ENCODE results near the gene ZDHHC20. TPM values are rescaled to one million over a fixed set of nuclear protein-coding genes. Genes with fewer than 3 reads are reported as not detected.
"Not testable (repeated sequence)": the region's sequence is repeated elsewhere in the genome, so short reads cannot be mapped to it uniquely, and the experiment has no call there.

The ZDHHC20 gene
- total RNA-seq, 4 donors from 2014 or later = 20.7 to 161 (median 61.9) TPM

GRCh38 chr13:21389124-21389523 lies 70.0 kb downstream of the ZDHHC20 start:
- no peak overlapping the region for H3K4me3 ChIP-seq
- H3K4me1 ChIP-seq = no peaks in the 10 kb centered on the region
- H3K9me3 ChIP-seq = no peaks in the 10 kb centered on the region
- TF ChIP-seq, protein P1, sequence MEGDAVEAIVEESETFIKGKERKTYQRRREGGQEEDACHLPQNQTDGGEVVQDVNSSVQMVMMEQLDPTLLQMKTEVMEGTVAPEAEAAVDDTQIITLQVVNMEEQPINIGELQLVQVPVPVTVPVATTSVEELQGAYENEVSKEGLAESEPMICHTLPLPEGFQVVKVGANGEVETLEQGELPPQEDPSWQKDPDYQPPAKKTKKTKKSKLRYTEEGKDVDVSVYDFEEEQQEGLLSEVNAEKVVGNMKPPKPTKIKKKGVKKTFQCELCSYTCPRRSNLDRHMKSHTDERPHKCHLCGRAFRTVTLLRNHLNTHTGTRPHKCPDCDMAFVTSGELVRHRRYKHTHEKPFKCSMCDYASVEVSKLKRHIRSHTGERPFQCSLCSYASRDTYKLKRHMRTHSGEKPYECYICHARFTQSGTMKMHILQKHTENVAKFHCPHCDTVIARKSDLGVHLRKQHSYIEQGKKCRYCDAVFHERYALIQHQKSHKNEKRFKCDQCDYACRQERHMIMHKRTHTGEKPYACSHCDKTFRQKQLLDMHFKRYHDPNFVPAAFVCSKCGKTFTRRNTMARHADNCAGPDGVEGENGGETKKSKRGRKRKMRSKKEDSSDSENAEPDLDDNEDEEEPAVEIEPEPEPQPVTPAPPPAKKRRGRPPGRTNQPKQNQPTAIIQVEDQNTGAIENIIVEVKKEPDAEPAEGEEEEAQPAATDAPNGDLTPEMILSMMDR (IDR thresholded peaks at IDR 0.05) = no peak
- TF ChIP-seq POLR2A (IDR thresholded peaks at IDR 0.05) = no peak
- no peak overlapping the region for H3K27ac ChIP-seq
- DNase-seq = no peak
- intact Hi-C loops (cut with DNase I; ENCODE audit: low total_unique reads) = no loop called here
- no peaks in the 10 kb centered on the region for H3K27me3 ChIP-seq
- no peaks in the 10 kb centered on the region for H3K36me3 ChIP-seq

DNA sequence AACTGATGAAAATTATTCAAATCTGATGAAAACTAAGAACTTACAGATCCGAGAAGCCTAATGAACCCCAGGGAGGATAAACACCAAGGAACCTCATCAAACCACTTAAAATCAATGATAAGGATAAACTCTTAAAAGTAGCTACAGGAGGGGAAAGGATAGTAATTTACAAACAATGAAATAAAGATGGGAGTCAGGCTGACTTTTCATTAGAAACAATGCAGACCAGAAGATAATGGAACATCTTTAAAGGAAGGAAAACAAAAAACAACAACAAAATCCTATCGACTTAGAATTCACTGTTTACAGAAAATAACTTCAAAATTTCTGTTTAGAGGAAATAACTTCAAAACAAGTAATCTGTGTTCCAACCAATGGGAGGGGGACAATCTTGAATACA lies 73.4 kb downstream of the ZDHHC20 start:
- Histone ChIP-seq H3K4me3 (no peak overlapping the region), H3K9me3 (no peaks in the 10 kb centered on the region), H3K27ac (no peak overlapping the region), H3K36me3 (no peaks in the 10 kb centered on the region), H3K4me1 (no peaks in the 10 kb centered on the region), H3K27me3 (no peaks in the 10 kb centered on the region)
- TF ChIP-seq, protein P1 (IDR thresholded peaks at IDR 0.05) = no peak
- TF ChIP-seq POLR2A (IDR thresholded peaks at IDR 0.05) = no peak
- intact Hi-C loops (cut with DNase I; ENCODE audit: low total_unique reads) = no loop called here
- DNase-seq = no peak

GRCh38 chr13:21383090-21383489 lies 76.0 kb downstream of the ZDHHC20 start:
- intact Hi-C loops (cut with DNase I; ENCODE audit: low total_unique reads) = no loop called here
- Histone ChIP-seq H3K36me3 (no peaks in the 10 kb centered on the region), H3K27me3 (no peaks in the 10 kb centered on the region), H3K9me3 (no peaks in the 10 kb centered on the region), H3K27ac (no peak overlapping the region), H3K4me1 (no peaks in the 10 kb centered on the region), H3K4me3 (no peak overlapping the region)
- DNase-seq = no peak
- no peak for TF ChIP-seq POLR2A (IDR thresholded peaks at IDR 0.05)
- TF ChIP-seq, protein P1 (IDR thresholded peaks at IDR 0.05) = no peak

DNA sequence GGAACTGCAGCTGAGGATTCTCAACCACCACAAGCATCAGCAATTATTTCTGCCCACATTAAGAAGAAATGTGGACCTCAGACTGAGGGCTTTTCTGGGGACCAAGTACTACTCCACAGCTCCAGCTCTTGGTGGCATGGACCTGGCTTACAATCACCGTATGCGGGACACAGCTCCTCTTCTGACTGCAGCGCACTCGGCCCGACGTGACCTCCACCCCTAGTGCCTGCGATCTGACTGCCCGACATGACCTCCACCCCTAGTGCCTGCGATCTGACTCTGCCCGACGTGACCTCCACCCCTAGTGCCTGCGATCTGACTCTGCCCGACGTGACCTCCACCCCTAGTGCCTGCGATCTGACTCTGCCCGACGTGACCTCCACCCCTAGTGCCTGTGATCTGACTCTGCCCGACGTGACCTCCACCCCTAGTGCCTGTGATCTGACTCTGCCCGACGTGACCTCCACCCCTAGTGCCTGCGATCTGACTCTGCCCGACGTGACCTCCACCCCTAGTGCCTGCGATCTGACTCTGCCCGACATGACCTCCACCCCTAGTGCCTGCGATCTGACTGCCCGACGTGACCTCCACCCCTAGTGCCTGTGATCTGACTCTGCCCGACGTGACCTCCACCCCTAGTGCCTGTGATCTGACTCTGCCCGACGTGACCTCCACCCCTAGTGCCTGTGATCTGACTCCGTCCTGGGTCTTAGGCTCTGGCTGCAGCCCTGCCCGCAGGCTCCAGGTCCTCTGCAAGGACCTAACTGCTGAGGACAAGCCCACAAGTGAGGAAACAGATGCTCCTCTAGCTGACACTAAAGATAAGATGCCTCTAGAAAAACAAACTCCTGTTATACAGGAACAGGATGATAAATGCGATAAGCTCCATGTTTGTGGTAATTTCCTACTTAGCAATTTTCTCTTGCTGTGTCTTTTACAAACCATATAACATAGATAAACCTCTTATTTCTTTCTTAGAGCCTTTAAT lies 81.8 kb downstream of the ZDHHC20 start:
- H3K4me3 ChIP-seq; H3K27ac ChIP-seq; H3K4me1 ChIP-seq; intact Hi-C loops (cut with DNase I; ENCODE audit: low total_unique reads); DNase-seq; H3K9me3 ChIP-seq; H3K36me3 ChIP-seq; H3K27me3 ChIP-seq: not testable (repeated sequence)

DNA sequence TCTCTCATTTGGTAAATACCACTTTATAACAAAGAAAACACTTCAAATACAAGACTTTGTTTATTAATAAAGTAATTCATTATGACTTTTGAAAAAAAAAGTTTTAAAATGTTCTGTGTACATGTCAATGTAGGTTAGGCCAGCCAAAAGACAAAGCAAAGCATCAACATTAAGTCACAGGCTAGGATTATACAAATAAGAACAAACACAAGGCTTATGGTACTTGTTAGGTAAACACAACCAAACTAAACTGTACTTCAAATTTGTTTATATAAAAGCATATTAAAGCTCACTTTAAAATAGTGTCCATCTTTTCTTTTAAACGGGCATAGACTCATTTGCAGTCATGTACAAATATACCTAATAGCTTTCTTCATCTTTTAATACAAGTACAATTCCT lies 86.6 kb downstream of the ZDHHC20 start:
- H3K27me3 ChIP-seq = no peaks in the 10 kb centered on the region
- no peak overlapping the region for H3K27ac ChIP-seq
- no peaks in the 10 kb centered on the region for H3K36me3 ChIP-seq
- no peaks in the 10 kb centered on the region for H3K4me1 ChIP-seq
- DNase-seq = no peak
- intact Hi-C loops (cut with DNase I; ENCODE audit: low total_unique reads) = no loop called here
- TF ChIP-seq, protein P1 (IDR thresholded peaks at IDR 0.05) = no peak
- no peak for TF ChIP-seq POLR2A (IDR thresholded peaks at IDR 0.05)
- H3K9me3 ChIP-seq = no peaks in the 10 kb centered on the region
- no peak overlapping the region for H3K4me3 ChIP-seq

Data from uterus (tissue), 4 donors.